NB4 (cell line): ENCODE measurements around the gene PRPF40A.

Experiments used
- POLR2A ChIP-seq: IDR thresholded peaks from 2 replicates; pipeline ENCODE4 v1.6.1; 2011; ENCODE audit warnings: mild to moderate bottlenecking; ENCODE audit not compliant: insufficient read length; ENCODE audit errors: extremely low read depth
- TF ChIP-seq, protein P1 (sequence below): IDR thresholded peaks from one replicate; pipeline ENCODE4 v1.5.1; 2012; ENCODE audit warnings: low read depth, low read length

DNA sequence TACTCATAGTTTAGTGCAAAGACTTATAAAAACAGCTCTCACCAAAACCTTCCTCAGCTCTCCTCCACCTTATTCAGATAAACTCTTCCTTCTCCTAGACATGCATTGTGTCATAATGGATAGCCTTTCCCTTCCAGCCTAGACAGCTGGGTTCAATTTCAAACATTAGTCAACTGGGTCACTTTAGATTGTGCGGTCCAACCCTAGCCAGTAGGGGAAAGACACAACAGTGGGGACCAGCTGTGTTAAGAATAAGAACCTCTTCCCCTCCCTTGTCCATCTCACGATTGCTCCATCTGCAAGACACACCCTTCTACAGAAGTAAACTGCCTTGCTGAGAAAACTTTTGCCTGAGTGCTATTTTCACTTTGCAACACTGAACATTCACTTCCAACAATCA is 8.5 kb downstream of the PRPF40A start:
- TF ChIP-seq, protein P1, sequence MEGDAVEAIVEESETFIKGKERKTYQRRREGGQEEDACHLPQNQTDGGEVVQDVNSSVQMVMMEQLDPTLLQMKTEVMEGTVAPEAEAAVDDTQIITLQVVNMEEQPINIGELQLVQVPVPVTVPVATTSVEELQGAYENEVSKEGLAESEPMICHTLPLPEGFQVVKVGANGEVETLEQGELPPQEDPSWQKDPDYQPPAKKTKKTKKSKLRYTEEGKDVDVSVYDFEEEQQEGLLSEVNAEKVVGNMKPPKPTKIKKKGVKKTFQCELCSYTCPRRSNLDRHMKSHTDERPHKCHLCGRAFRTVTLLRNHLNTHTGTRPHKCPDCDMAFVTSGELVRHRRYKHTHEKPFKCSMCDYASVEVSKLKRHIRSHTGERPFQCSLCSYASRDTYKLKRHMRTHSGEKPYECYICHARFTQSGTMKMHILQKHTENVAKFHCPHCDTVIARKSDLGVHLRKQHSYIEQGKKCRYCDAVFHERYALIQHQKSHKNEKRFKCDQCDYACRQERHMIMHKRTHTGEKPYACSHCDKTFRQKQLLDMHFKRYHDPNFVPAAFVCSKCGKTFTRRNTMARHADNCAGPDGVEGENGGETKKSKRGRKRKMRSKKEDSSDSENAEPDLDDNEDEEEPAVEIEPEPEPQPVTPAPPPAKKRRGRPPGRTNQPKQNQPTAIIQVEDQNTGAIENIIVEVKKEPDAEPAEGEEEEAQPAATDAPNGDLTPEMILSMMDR, result no peak
- TF ChIP-seq POLR2A, result no peak
